H9 (cell line): ENCODE data around the gene CD2AP. TPM values are rescaled to one million over a fixed set of nuclear protein-coding genes. Genes with fewer than 3 reads are reported as not detected.

Source experiments
- DNase-seq: peaks from one replicate; pipeline ENCODE4 v3.0.0-alpha.2; 2017
- H2AFZ ChIP-seq: one replicate; pipeline ENCODE4 v1.6.1; 2013; ENCODE audit warnings: mild to moderate bottlenecking, low read length, control low read depth, moderate library complexity
- H2AK5ac ChIP-seq: 2 replicates; pipeline ENCODE4 v1.6.1; 2013; ENCODE audit warnings: low read length, control low read depth, mixed read lengths; ENCODE audit not compliant: insufficient read length
- H2BK120ac ChIP-seq: one replicate; pipeline ENCODE4 v1.6.1; 2013; ENCODE audit warnings: low read depth, mild to moderate bottlenecking, low read length, control low read depth, inconsistent platforms; ENCODE audit not compliant: poor library complexity, severe bottlenecking
- H2BK12ac ChIP-seq: 2 replicates; pipeline ENCODE4 v1.6.1; 2013; ENCODE audit warnings: low read length, control low read depth, mixed read lengths, low read depth; ENCODE audit not compliant: insufficient read length
- H2BK15ac ChIP-seq: 2 replicates; pipeline ENCODE4 v1.6.1; 2013; ENCODE audit warnings: low read depth, low read length, control low read depth
- H2BK20ac ChIP-seq: one replicate; pipeline ENCODE4 v1.6.1; 2013; ENCODE audit warnings: low read depth, mild to moderate bottlenecking, low read length, control low read depth, inconsistent platforms; ENCODE audit not compliant: poor library complexity, severe bottlenecking
- H2BK5ac ChIP-seq: 2 replicates; pipeline ENCODE4 v1.6.1; 2013; ENCODE audit warnings: low read length, control low read depth, mixed read lengths; ENCODE audit not compliant: insufficient read length
- H3K14ac ChIP-seq: 2 replicates; pipeline ENCODE4 v1.6.1; 2013; ENCODE audit warnings: low read length, control low read depth; ENCODE audit not compliant: insufficient read depth
- H3K18ac ChIP-seq: 2 replicates; pipeline ENCODE4 v1.6.1; 2013; ENCODE audit warnings: low read depth, mild to moderate bottlenecking, mixed read lengths, low read length, control low read depth; ENCODE audit not compliant: insufficient read length
- H3K23ac ChIP-seq: 2 replicates; pipeline ENCODE4 v1.6.1; 2013; ENCODE audit warnings: low read length, control low read depth, mixed read lengths, low read depth; ENCODE audit not compliant: insufficient read length
- H3K23me2 ChIP-seq: 2 replicates; pipeline ENCODE4 v1.6.1; 2013; ENCODE audit warnings: low read depth, mild to moderate bottlenecking, mixed read lengths, low read length, control low read depth; ENCODE audit not compliant: insufficient read length, poor library complexity, severe bottlenecking
- H3K27ac ChIP-seq: 2 replicates; pipeline ENCODE4 v1.5.1; 2013; ENCODE audit warnings: low read length, control low read depth, mixed read lengths, low read depth; ENCODE audit not compliant: insufficient read length
- H3K27me3 ChIP-seq: 2 replicates; pipeline ENCODE4 v1.6.1; 2013; ENCODE audit warnings: low read length, control low read depth, inconsistent platforms; ENCODE audit not compliant: insufficient read depth
- H3K4ac ChIP-seq: 2 replicates; pipeline ENCODE4 v1.6.1; 2013; ENCODE audit warnings: low read depth, mild to moderate bottlenecking, control low read depth, inconsistent platforms, low read length, moderate library complexity
- H3K4me1 ChIP-seq: 2 replicates; pipeline ENCODE4 v1.6.1; 2013; ENCODE audit warnings: low read length, control low read depth, inconsistent platforms; ENCODE audit not compliant: insufficient read depth
- H3K4me2 ChIP-seq: 2 replicates; pipeline ENCODE4 v1.6.1; 2013; ENCODE audit warnings: low read length, control low read depth, mixed read lengths; ENCODE audit not compliant: insufficient read length, insufficient read depth
- H3K56ac ChIP-seq: 2 replicates; pipeline ENCODE4 v1.6.1; 2013; ENCODE audit warnings: low read depth, mild to moderate bottlenecking, mixed read lengths, low read length, control low read depth; ENCODE audit not compliant: insufficient read length
- H3K79me1 ChIP-seq: 2 replicates; pipeline ENCODE4 v1.6.1; 2013; ENCODE audit warnings: low read depth, mild to moderate bottlenecking, moderate library complexity, low read length, control low read depth, inconsistent platforms; ENCODE audit not compliant: insufficient read depth, poor library complexity, severe bottlenecking
- H3K79me2 ChIP-seq: 2 replicates; pipeline ENCODE4 v1.6.1; 2013; ENCODE audit warnings: low read length, control low read depth, inconsistent platforms; ENCODE audit not compliant: insufficient read depth
- H3K9ac ChIP-seq: 2 replicates; pipeline ENCODE4 v1.6.1; 2013; ENCODE audit warnings: low read length, control low read depth, mixed read lengths; ENCODE audit not compliant: insufficient read length; ENCODE audit errors: extremely low read depth
- H3K9me3 ChIP-seq: one replicate; pipeline ENCODE4 v1.6.1; 2013; ENCODE audit warnings: low read depth, low read length, inconsistent platforms; ENCODE audit not compliant: control insufficient read depth
- H3T11ph ChIP-seq: one replicate; pipeline ENCODE4 v1.6.1; 2013; ENCODE audit warnings: mild to moderate bottlenecking, low read length, control low read depth, inconsistent platforms
- H4K20me1 ChIP-seq: one replicate; pipeline ENCODE4 v1.6.1; 2013; ENCODE audit not compliant: control insufficient read depth, insufficient read length, insufficient read depth
- H4K5ac ChIP-seq: 2 replicates; pipeline ENCODE4 v1.6.1; 2013; ENCODE audit warnings: low read depth, mild to moderate bottlenecking, mixed read lengths, low read length, control low read depth; ENCODE audit not compliant: insufficient read length
- H4K8ac ChIP-seq: replicated peaks from 2 replicates; pipeline ENCODE4 v1.6.1; 2013; ENCODE audit warnings: low read length, control low read depth, mixed read lengths, low read depth; ENCODE audit not compliant: insufficient read length
- H4K91ac ChIP-seq: 2 replicates; pipeline ENCODE4 v1.6.1; 2013; ENCODE audit warnings: low read depth, mild to moderate bottlenecking, moderate library complexity, mixed read lengths, low read length, control low read depth; ENCODE audit not compliant: insufficient read length
- H3K27ac Mint-ChIP-seq, 3 experiments: 2 replicates in 2 of 3; 3 replicates in 1 of 3; pipeline ENCODE4 v1.8.0; 2020 to 2021; ENCODE audit warnings: mixed read lengths in 3 of 3, mild to moderate bottlenecking in 1 of 3, moderate library complexity in 1 of 3
- H3K27me3 Mint-ChIP-seq: 2 replicates; pipeline ENCODE4 v1.8.0; 2021; ENCODE audit warnings: low read depth, mild to moderate bottlenecking, moderate library complexity, mixed read lengths
- H3K36me3 Mint-ChIP-seq, 3 experiments: 2 replicates in 2 of 3; 3 replicates in 1 of 3; pipeline ENCODE4 v1.8.0; 2020 to 2021; ENCODE audit warnings: low read depth in 3 of 3, mixed read lengths in 3 of 3; ENCODE audit not compliant: insufficient read depth in 1 of 3
- H3K4me1 Mint-ChIP-seq, 2 experiments: 2 replicates each; pipeline ENCODE4 v1.8.0; 2020; ENCODE audit warnings: mixed read lengths in 2 of 2
- H3K4me3 Mint-ChIP-seq, 2 experiments: 2 replicates in 1 of 2; 3 replicates in 1 of 2; pipeline ENCODE4 v1.8.0; 2020 to 2021; ENCODE audit warnings: mild to moderate bottlenecking in 2 of 2, mixed read lengths in 2 of 2, moderate library complexity in 1 of 2
- H3K9me3 Mint-ChIP-seq, 2 experiments: 2 replicates in 1 of 2; 3 replicates in 1 of 2; pipeline ENCODE4 v1.8.0; 2020; ENCODE audit warnings: mild to moderate bottlenecking in 2 of 2, mixed read lengths in 2 of 2, moderate library complexity in 1 of 2
- CTCF ChIP-seq: fragments of 200-600 bp; sonication (generic); conservative IDR thresholded peaks from 3 replicates; pipeline ENCODE4 v1.8.0; 2021; ENCODE audit warnings: antibody characterized with exemption, mild to moderate bottlenecking
- WGBS: extraction: QIAGEN DNeasy Blood & Tissue Kit; methylation state at CpG from one replicate; pipeline ENCODE4 v1.1.7; 2013; ENCODE audit warnings: missing lambda C conversion rate, low lambda C conversion rate, mixed read lengths; ENCODE audit not compliant: insufficient read length; ENCODE audit errors: extremely low coverage; 5-methylcytosine and 5-hydroxymethylcytosine counted together
- total RNA-seq: library from RNA; stranded (reverse); gene quantifications from 2 replicates; pipeline ENCODE4 v1.2.1, GENCODE V29; 2021

Gene CD2AP
- total RNA-seq, 1 experiment from 2014 or later, result 50.1 TPM

GRCh38 chr6:47520282-47520681, 42.7 kb downstream of the CD2AP start:
- Histone ChIP-seq H2BK5ac (no peak overlapping the region), H2BK20ac (no peak overlapping the region), H4K5ac (no peak overlapping the region), H3K79me2 (peaks cover 21% of the 10 kb centered on the region; the same call in 1 of the 2 replicates), H3K9ac (no peak overlapping the region), H3K23ac (no peak overlapping the region), H3K79me1 (no peaks in the 10 kb centered on the region), H3K23me2 (no peaks in the 10 kb centered on the region), H2BK120ac (no peak overlapping the region), H3K56ac (no peak overlapping the region), H3K4me2 (no peak overlapping the region), H2BK15ac (no peak overlapping the region), H2AK5ac (no peak overlapping the region), H3K4ac (no peak overlapping the region), H4K8ac (no peak overlapping the region), H3K4me1 (peaks cover 3% of the 10 kb centered on the region; the same call in 1 of the 2 replicates), H2AFZ (no peak overlapping the region), H3K9me3 (no peaks in the 10 kb centered on the region), H3T11ph (no peak overlapping the region), H3K18ac (no peak overlapping the region), H3K27ac (no peak overlapping the region), H3K14ac (no peak overlapping the region), H4K91ac (no peak overlapping the region), H4K20me1 (no peaks in the 10 kb centered on the region), H3K27me3 (no peaks in the 10 kb centered on the region), H2BK12ac (no peak overlapping the region)
- Mint-ChIP-seq H3K4me3 (no peak overlapping the region), H3K9me3 (no peaks in the 10 kb centered on the region; a peak in 1 of 5 replicates), H3K27ac (0 out of 7 replicates have a peak overlapping the region, but pooled peaks of 1 of the 3 experiments have one; percentile 28), H3K27me3 (no peaks in the 10 kb centered on the region), H3K36me3 (no peaks in the 10 kb centered on the region; a peak in 1 of 7 replicates), H3K4me1 (peaks cover 30 to 35% of the 10 kb centered on the region in 2 experiments)
- no peak for TF ChIP-seq CTCF
- DNase-seq, result no peak
- WGBS, result no CpG with 5 or more reads among the region's 6 CpGs
